Midbrain (tissue), 1 donor: Measurements from ENCODE around the gene NSUN6.
"Not testable (repeated sequence)": the region's sequence is repeated elsewhere in the genome, so short reads cannot be mapped to it uniquely, and the experiment has no call there.

Experiments
- DNase-seq: peaks from one replicate; lab custom pipeline; 2025; lab: John Stamatoyannopoulos, UW

The NSUN6 gene

GRCh38 chr10:18607503-18608378, 43.6 kb downstream of the NSUN6 start:
- no peak for DNase-seq

GRCh38 chr10:18606051-18606695, 45.2 kb downstream of the NSUN6 start:
- no peak for DNase-seq

GRCh38 chr10:18601321-18601720, 50.1 kb downstream of the NSUN6 start:
- no peak for DNase-seq

GRCh38 chr10:18599392-18599791, 52.0 kb downstream of the NSUN6 start:
- DNase-seq = no peak

GRCh38 chr10:18594574-18595156, 56.7 kb downstream of the NSUN6 start:
- no peak for DNase-seq

- DNase-seq = not testable (repeated sequence)
Measured at GRCh38 chr10:18591141-18591540, 60.2 kb downstream of the NSUN6 start.

- DNase-seq = not testable (repeated sequence)
Measured at GRCh38 chr10:18586637-18587036, 64.8 kb downstream of the NSUN6 start.

GRCh38 chr10:18583575-18584270, 67.7 kb downstream of the NSUN6 start:
- no peak for DNase-seq

GRCh38 chr10:18582803-18583202, 68.6 kb downstream of the NSUN6 start:
- no peak for DNase-seq

- no peak for DNase-seq
Measured at GRCh38 chr10:18577823-18578685, 73.3 kb downstream of the NSUN6 start.

- no peak for DNase-seq
Measured at GRCh38 chr10:18576586-18576985, 74.8 kb downstream of the NSUN6 start.

GRCh38 chr10:18572959-18573561, 78.3 kb downstream of the NSUN6 start:
- no peak for DNase-seq

- no peak for DNase-seq
Measured at GRCh38 chr10:18571780-18572179, 79.6 kb downstream of the NSUN6 start.

GRCh38 chr10:18571076-18571475, 80.3 kb downstream of the NSUN6 start:
- no peak for DNase-seq

GRCh38 chr10:18570386-18570785, 81.0 kb downstream of the NSUN6 start:
- not testable (repeated sequence) for DNase-seq

- no peak for DNase-seq
Measured at GRCh38 chr10:18567343-18567856, 84.0 kb downstream of the NSUN6 start.

- no peak for DNase-seq
Measured at GRCh38 chr10:18566177-18566576, 85.2 kb downstream of the NSUN6 start.

- no peak for DNase-seq
Measured at GRCh38 chr10:18565006-18565405, 86.4 kb downstream of the NSUN6 start.

GRCh38 chr10:18563003-18563726, 88.2 kb downstream of the NSUN6 start:
- no peak for DNase-seq
